Measurements from ENCODE around the gene APOL6. TPM values are rescaled to one million over a fixed set of nuclear protein-coding genes. Genes with fewer than 3 reads are reported as not detected.

The APOL6 gene
- total and polyA plus RNA-seq, 2 donors (not counting 3 experiments of a cell fraction or from before 2014, with no cell fraction given), result 0.33 to 3.0 TPM

- dilution Hi-C loops (cut with MboI; ENCODE audit: extremely low pct_ligation_motif_present, low sequenced_read_pairs), result no loop called here
- POLR2A ChIA-PET, result no interaction called here
- intact Hi-C loops (cut with micrococcal nuclease), result no loop called here
Observed at GRCh38 chr22:35687461-35687860, 39.2 kb downstream of the APOL6 start.

More at GRCh38 chr22:35687461-35687860, 39.2 kb downstream of the APOL6 start:
- Histone ChIP-seq H3K9ac (replicated peaks; ENCODE audit: extremely low read depth, insufficient read depth, low read length) (no peak overlapping the region), H3K79me2 (ENCODE audit: control insufficient read depth, insufficient read depth, low read length) (no peaks in the 10 kb centered on the region), H3K4me2 (ENCODE audit: insufficient read depth, low read length) (no peak overlapping the region), H3K4me1 (ENCODE audit: control insufficient read depth, extremely low read depth, insufficient read depth, low read length) (no peaks in the 10 kb centered on the region), H4K20me1 (replicated peaks; ENCODE audit: control insufficient read depth, extremely low read depth, insufficient read depth, low read length) (no peaks in the 10 kb centered on the region), H3K27ac (ENCODE audit: insufficient read depth, low read depth, low read length) (no peak overlapping the region), H3K9me1 (replicated peaks; ENCODE audit: control insufficient read depth, extremely low read depth, insufficient read depth, low read length) (no peaks in the 10 kb centered on the region), H3K4me3 (replicated peaks in 1 of 3; ENCODE audit: insufficient read depth in 1 of 3, low read depth in 1 of 3, low read length in 3 of 3) (no peak overlapping the region), H3K36me3 (ENCODE audit: control insufficient read depth in 2 of 2, extremely low read depth in 1 of 2, insufficient read depth in 2 of 2, low read length in 2 of 2) (no peaks in the 10 kb centered on the region), H3K9me3 (replicated peaks; ENCODE audit: control insufficient read depth, insufficient read depth, low read length) (no peaks in the 10 kb centered on the region), H2AFZ (ENCODE audit: low read depth, low read length) (no peak overlapping the region), H3K27me3 (ENCODE audit: control insufficient read depth in 2 of 2, insufficient read depth in 2 of 2, low read length in 2 of 2) (peaks cover 2 to 4% of the 10 kb centered on the region in 2 experiments)
- no TSS peak for BruUV-seq (replicated peaks)
- CTCF ChIA-PET, result no interaction called here
- no peak for FAIRE-seq
- TF ChIP-seq CTCF (IDR thresholded peaks at IDR 0.05; ENCODE audit: extremely low read depth in 1 of 2, insufficient read depth in 1 of 2, low read depth in 1 of 2, low read length in 2 of 2) (no peak), POLR2A (IDR thresholded peaks at IDR 0.05; ENCODE audit: low read depth, low read length) (no peak), MAX (IDR thresholded peaks at IDR 0.05; ENCODE audit: insufficient read depth, insufficient read length) (no peak), FOS (IDR thresholded peaks at IDR 0.05; ENCODE audit: borderline replicate concordance, insufficient read depth, low read length) (no peak), MYC (IDR thresholded peaks at IDR 0.05; ENCODE audit: low read depth, low read length) (no peak), GATA2 (IDR thresholded peaks at IDR 0.05; ENCODE audit: insufficient read depth, insufficient read length, low read depth, low read length) (no peak), JUN (IDR thresholded peaks at IDR 0.05; ENCODE audit: borderline replicate concordance, insufficient read depth, insufficient read length, low read depth) (no peak), POLR2AphosphoS5 (IDR thresholded peaks at IDR 0.05; ENCODE audit: insufficient read depth, low read depth, low read length) (no peak), EZH2 (IDR thresholded peaks at IDR 0.05; ENCODE audit: borderline replicate concordance, low read depth, low read length, severe bottlenecking) (no peak)
- no peak for DNase-seq (ENCODE audit: low read depth, low spot score)
